HEK293 (cell line): Measurements from ENCODE around the gene DGCR8.
A peak's percentile ranks its signal among the peaks of the same experiment; 100 is the strongest.

Source experiments
- CTCF ChIA-PET: fragments of 350-600 bp; formaldehyde crosslinking; extraction: SDS; loops from one replicate; lab custom pipeline; 2021; ENCODE audit warnings: antibody characterized with exemption; lab: Yijun Ruan, JAX
- POLR2A ChIA-PET: fragments of 300-600 bp; formaldehyde crosslinking; extraction: SDS; loops from one replicate; lab custom pipeline; 2020; ENCODE audit warnings: antibody characterized with exemption, inconsistent platforms; lab: Yijun Ruan, JAX
- H3K27ac ChIP-seq: fragments of 200-500 bp; sonication (Bioruptor generic); 2 replicates; pipeline ENCODE4 v1.5.1; 2014; ENCODE audit warnings: low read depth, low read length, control low read depth, inconsistent platforms; ENCODE audit errors: extremely low read depth
- H3K36me3 ChIP-seq, 2 experiments: fragments of 200-500 bp in 1 of 2; sonication (Bioruptor generic) in 1 of 2; 1 replicate in 1 of 2; 2 replicates in 1 of 2; pipeline ENCODE4 v1.5.1; 2014 to 2017; ENCODE audit warnings: inconsistent platforms in 2 of 2, low read length in 2 of 2; ENCODE audit not compliant: control insufficient read depth in 2 of 2, insufficient read depth in 1 of 2
- H3K4me1 ChIP-seq: fragments of 200-500 bp; sonication (Bioruptor generic); 2 replicates; pipeline ENCODE4 v1.5.1; 2014; ENCODE audit warnings: mild to moderate bottlenecking, low read length, inconsistent platforms; ENCODE audit not compliant: control insufficient read depth, insufficient read depth
- H3K4me3 ChIP-seq: 2 replicates; pipeline ENCODE4 v1.5.1; 2011; ENCODE audit warnings: low read depth, mild to moderate bottlenecking, control low read depth, low read length, moderate library complexity
- H3K9me3 ChIP-seq: fragments of 200-500 bp; sonication (Bioruptor generic); 2 replicates; pipeline ENCODE4 v1.5.1; 2014; ENCODE audit warnings: low read depth, low read length, inconsistent platforms; ENCODE audit not compliant: control insufficient read depth, insufficient read depth
- GLI2 ChIP-seq: fragments of 450-650 bp; formaldehyde crosslinking; IDR thresholded peaks from 2 replicates; pipeline ENCODE4; 2017; ENCODE audit warnings: missing biosample characterization, missing genetic modification characterization, low read depth, borderline replicate concordance
- KLF1 ChIP-seq: fragments of 450-650 bp; formaldehyde crosslinking; IDR thresholded peaks from 2 replicates; pipeline ENCODE4 v1.5.1; 2016; ENCODE audit warnings: missing biosample characterization, missing genetic modification characterization
- MZF1 ChIP-seq: fragments of 450-650 bp; formaldehyde crosslinking; IDR thresholded peaks from 2 replicates; pipeline ENCODE4 v1.5.1; 2017; ENCODE audit warnings: missing biosample characterization, missing genetic modification characterization, borderline replicate concordance
- OSR2 ChIP-seq: fragments of 450-650 bp; formaldehyde crosslinking; IDR thresholded peaks from 2 replicates; pipeline ENCODE4 v1.5.1; 2016; ENCODE audit warnings: missing biosample characterization, missing genetic modification characterization
- SP2 ChIP-seq: fragments of 450-650 bp; formaldehyde crosslinking; IDR thresholded peaks from 2 replicates; pipeline ENCODE4 v1.5.1; 2016; ENCODE audit warnings: missing biosample characterization, missing genetic modification characterization
- ZBTB21 ChIP-seq: fragments of 450-650 bp; formaldehyde crosslinking; IDR thresholded peaks from 2 replicates; pipeline ENCODE4 v1.5.1; 2017; ENCODE audit warnings: missing biosample characterization, missing genetic modification characterization
- ZEB2 ChIP-seq: fragments of 450-650 bp; formaldehyde crosslinking; IDR thresholded peaks from 2 replicates; pipeline ENCODE4 v1.5.1; 2016; ENCODE audit warnings: missing biosample characterization, missing genetic modification characterization
- ZIC2 ChIP-seq: fragments of 450-650 bp; formaldehyde crosslinking; IDR thresholded peaks from 2 replicates; pipeline ENCODE4 v1.5.1; 2016; ENCODE audit warnings: missing biosample characterization, missing genetic modification characterization
- ZNF391 ChIP-seq: fragments of 450-650 bp; formaldehyde crosslinking; IDR thresholded peaks from 2 replicates; pipeline ENCODE4 v1.5.1; 2016; ENCODE audit warnings: low read depth, missing biosample characterization, missing genetic modification characterization, borderline replicate concordance
- ZNF394 ChIP-seq: fragments of 450-650 bp; formaldehyde crosslinking; IDR thresholded peaks from 2 replicates; pipeline ENCODE4 v1.5.1; 2016; ENCODE audit warnings: missing biosample characterization, missing genetic modification characterization, mild to moderate bottlenecking, moderate library complexity, borderline replicate concordance
- ZNF561 ChIP-seq: fragments of 450-650 bp; IDR thresholded peaks from 2 replicates; pipeline ENCODE4 v1.5.1; 2018; ENCODE audit warnings: missing biosample characterization, missing genetic modification characterization, borderline replicate concordance
- ZNF610 ChIP-seq: fragments of 450-650 bp; formaldehyde crosslinking; IDR thresholded peaks from 2 replicates; pipeline ENCODE4 v1.5.1; 2016; ENCODE audit warnings: missing biosample characterization, missing genetic modification characterization, borderline replicate concordance
- ZNF624 ChIP-seq: fragments of 450-650 bp; formaldehyde crosslinking; IDR thresholded peaks from 2 replicates; pipeline ENCODE4 v1.5.1; 2017; ENCODE audit warnings: missing biosample characterization, missing genetic modification characterization
- ZNF660 ChIP-seq: fragments of 450-650 bp; IDR thresholded peaks from 2 replicates; pipeline ENCODE4 v1.5.1; 2018; ENCODE audit warnings: missing biosample characterization, mild to moderate bottlenecking, missing genetic modification characterization
- TF ChIP-seq, protein P1 (sequence below): fragments of 450-650 bp; formaldehyde crosslinking; IDR thresholded peaks from 2 replicates; pipeline ENCODE4 v1.5.1; 2017; ENCODE audit warnings: missing biosample characterization, missing genetic modification characterization
- TF ChIP-seq, protein P2 (sequence below): fragments of 450-650 bp; formaldehyde crosslinking; IDR thresholded peaks from 2 replicates; pipeline ENCODE4 v1.5.1; 2016; ENCODE audit warnings: missing biosample characterization, missing genetic modification characterization
- TF ChIP-seq, protein P3 (sequence below): fragments of 450-650 bp; formaldehyde crosslinking; IDR thresholded peaks from 2 replicates; pipeline ENCODE4 v1.5.1; 2017; ENCODE audit warnings: missing biosample characterization, missing genetic modification characterization
- TF ChIP-seq, protein P4 (sequence below): fragments of 450-650 bp; formaldehyde crosslinking; IDR thresholded peaks from 2 replicates; pipeline ENCODE4 v1.5.1; 2016; ENCODE audit warnings: missing biosample characterization, missing genetic modification characterization

The DGCR8 gene

DNA sequence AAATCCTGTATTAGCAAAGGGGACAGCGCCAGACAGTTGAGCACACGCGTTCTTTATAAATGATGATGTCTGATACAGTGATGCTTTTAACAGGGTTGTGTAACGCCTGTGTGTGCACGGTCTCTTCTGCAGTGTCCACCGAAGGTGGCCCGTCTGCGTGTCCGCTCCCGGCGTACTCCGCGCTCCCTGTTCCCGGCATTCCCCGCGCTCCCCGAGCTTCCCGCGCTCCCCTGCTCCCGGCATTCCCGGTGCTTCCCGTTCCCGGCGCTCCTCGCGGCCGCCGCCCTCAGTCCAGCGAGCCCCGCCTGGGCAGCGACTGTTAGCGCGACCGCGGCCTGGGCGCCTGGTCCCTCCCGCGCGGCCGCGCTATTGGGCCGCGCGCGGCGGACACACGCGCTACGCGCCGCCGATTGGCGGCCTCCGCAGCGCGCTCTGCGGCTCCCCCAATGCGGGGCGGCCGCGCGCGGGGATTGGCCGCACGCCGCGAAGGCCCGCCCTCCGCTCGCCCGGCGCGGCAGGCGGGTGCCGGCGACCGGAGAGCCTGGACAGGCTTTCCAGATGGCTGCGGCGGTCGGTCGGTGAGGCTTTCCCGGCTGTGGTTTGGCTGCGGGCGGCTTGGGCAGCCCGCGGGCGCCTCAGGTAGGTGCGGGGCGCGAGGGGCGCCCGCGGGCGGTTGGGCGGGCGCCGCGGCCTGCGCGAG, at the start of gene DGCR8 (continued):
- TF ChIP-seq ZNF660 (tag by site-specific recombination), result peak; percentile 78; the same call in 1 of the 2 replicates
- 0 out of 2 replicates have a peak, but pooled peaks have one; percentile 10 for TF ChIP-seq ZBTB21 (tag by site-specific recombination)
- no peak for TF ChIP-seq ZNF624 (tag by site-specific recombination)
- TF ChIP-seq, protein P1, sequence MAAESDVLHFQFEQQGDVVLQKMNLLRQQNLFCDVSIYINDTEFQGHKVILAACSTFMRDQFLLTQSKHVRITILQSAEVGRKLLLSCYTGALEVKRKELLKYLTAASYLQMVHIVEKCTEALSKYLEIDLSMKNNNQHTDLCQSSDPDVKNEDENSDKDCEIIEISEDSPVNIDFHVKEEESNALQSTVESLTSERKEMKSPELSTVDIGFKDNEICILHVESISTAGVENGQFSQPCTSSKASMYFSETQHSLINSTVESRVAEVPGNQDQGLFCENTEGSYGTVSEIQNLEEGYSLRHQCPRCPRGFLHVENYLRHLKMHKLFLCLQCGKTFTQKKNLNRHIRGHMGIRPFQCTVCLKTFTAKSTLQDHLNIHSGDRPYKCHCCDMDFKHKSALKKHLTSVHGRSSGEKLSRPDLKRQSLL (tag by site-specific recombination), result peak; percentile 8; the same call in 1 of the 2 replicates
- TF ChIP-seq ZEB2 (tag by site-specific recombination), result peak; percentile 98
- TF ChIP-seq, protein P2, sequence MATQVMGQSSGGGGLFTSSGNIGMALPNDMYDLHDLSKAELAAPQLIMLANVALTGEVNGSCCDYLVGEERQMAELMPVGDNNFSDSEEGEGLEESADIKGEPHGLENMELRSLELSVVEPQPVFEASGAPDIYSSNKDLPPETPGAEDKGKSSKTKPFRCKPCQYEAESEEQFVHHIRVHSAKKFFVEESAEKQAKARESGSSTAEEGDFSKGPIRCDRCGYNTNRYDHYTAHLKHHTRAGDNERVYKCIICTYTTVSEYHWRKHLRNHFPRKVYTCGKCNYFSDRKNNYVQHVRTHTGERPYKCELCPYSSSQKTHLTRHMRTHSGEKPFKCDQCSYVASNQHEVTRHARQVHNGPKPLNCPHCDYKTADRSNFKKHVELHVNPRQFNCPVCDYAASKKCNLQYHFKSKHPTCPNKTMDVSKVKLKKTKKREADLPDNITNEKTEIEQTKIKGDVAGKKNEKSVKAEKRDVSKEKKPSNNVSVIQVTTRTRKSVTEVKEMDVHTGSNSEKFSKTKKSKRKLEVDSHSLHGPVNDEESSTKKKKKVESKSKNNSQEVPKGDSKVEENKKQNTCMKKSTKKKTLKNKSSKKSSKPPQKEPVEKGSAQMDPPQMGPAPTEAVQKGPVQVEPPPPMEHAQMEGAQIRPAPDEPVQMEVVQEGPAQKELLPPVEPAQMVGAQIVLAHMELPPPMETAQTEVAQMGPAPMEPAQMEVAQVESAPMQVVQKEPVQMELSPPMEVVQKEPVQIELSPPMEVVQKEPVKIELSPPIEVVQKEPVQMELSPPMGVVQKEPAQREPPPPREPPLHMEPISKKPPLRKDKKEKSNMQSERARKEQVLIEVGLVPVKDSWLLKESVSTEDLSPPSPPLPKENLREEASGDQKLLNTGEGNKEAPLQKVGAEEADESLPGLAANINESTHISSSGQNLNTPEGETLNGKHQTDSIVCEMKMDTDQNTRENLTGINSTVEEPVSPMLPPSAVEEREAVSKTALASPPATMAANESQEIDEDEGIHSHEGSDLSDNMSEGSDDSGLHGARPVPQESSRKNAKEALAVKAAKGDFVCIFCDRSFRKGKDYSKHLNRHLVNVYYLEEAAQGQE (tag by site-specific recombination), result peak; percentile 33; the same call in 1 of the 2 replicates
- peak; percentile 43; the same call in 1 of the 2 replicates for TF ChIP-seq ZNF394 (tag by site-specific recombination)
- TF ChIP-seq, protein P3, sequence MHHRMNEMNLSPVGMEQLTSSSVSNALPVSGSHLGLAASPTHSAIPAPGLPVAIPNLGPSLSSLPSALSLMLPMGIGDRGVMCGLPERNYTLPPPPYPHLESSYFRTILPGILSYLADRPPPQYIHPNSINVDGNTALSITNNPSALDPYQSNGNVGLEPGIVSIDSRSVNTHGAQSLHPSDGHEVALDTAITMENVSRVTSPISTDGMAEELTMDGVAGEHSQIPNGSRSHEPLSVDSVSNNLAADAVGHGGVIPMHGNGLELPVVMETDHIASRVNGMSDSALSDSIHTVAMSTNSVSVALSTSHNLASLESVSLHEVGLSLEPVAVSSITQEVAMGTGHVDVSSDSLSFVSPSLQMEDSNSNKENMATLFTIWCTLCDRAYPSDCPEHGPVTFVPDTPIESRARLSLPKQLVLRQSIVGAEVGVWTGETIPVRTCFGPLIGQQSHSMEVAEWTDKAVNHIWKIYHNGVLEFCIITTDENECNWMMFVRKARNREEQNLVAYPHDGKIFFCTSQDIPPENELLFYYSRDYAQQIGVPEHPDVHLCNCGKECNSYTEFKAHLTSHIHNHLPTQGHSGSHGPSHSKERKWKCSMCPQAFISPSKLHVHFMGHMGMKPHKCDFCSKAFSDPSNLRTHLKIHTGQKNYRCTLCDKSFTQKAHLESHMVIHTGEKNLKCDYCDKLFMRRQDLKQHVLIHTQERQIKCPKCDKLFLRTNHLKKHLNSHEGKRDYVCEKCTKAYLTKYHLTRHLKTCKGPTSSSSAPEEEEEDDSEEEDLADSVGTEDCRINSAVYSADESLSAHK, result 0 out of 2 replicates have a peak, but pooled peaks have one; percentile 36
- TF ChIP-seq SP2 (tag by site-specific recombination), result peak; percentile 72
- TF ChIP-seq ZNF391, result peak; percentile 76; the same call in 1 of the 2 replicates
- peak; percentile 89; the same call in 1 of the 2 replicates for TF ChIP-seq ZNF610 (tag by site-specific recombination)

DNA sequence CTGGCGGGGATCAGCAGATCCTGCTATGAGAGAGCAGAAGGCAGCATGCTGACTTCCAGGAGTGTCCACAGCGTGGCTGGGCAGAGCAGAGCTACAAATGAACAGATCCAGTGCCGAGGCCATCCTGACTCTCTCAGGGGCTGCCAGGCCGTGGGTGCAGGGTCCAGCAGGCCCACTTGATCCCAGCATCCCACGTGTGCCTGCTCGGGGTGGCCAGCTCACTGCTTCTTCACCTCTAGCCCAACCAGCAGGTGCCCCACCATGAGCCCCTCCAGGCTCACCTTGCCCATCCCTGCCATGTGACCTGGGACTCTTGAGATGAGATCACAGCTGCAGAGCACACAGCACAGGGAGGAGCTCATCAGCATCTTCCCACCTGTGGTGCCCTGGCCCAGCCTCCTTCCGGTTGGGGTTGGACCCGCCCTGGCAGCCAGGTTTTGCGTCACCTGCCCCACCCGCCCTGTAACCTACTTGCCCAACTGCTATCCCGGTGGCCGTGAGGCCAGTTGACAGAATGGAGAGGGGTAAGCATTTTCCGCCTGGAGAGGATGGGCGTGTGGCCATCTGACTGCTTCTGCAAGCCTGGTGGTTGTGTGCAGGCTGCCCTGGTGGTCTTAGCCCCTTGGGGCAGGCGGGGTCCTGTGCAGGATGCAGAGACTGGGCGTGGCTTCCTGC, 48.2 kb upstream of the DGCR8 start:
- ChIA-PET CTCF (no interaction called here), POLR2A (no interaction called here)
- Histone ChIP-seq H3K9me3 (no peaks in the 10 kb centered on the region), H3K36me3 (peaks cover 0 to 7% of the 10 kb centered on the region in 2 experiments; a peak in 1 of 3 replicates), H3K4me3 (no peak overlapping the region), H3K27ac (no peak overlapping the region), H3K4me1 (no peaks in the 10 kb centered on the region)
- TF ChIP-seq, protein P4, sequence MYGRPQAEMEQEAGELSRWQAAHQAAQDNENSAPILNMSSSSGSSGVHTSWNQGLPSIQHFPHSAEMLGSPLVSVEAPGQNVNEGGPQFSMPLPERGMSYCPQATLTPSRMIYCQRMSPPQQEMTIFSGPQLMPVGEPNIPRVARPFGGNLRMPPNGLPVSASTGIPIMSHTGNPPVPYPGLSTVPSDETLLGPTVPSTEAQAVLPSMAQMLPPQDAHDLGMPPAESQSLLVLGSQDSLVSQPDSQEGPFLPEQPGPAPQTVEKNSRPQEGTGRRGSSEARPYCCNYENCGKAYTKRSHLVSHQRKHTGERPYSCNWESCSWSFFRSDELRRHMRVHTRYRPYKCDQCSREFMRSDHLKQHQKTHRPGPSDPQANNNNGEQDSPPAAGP (tag by site-specific recombination), result peak; percentile 59; the same call in 1 of the 2 replicates
- TF ChIP-seq GLI2 (tag by site-specific recombination) (no peak), ZIC2 (tag by site-specific recombination) (peak; percentile 26; the same call in 1 of the 2 replicates), KLF1 (tag by site-specific recombination) (peak; percentile 74), ZNF561 (tag by site-specific recombination) (no peak), OSR2 (tag by site-specific recombination) (no peak), MZF1 (tag by site-specific recombination) (no peak)
